HepG2 (cell line): Measurements from ENCODE around the gene ALDH3A2. TPM values are rescaled to one million over a fixed set of nuclear protein-coding genes. Genes with fewer than 3 reads are reported as not detected.

Experiments
- ATF4 ChIP-seq, 2 experiments: fragments of 450-650 bp in 1 of 2; sonication (generic) in 1 of 2; formaldehyde crosslinking; IDR thresholded peaks; 2 replicates each; pipeline versions ENCODE4 v1.5.0 to v1.8.0; 2020 to 2022; ENCODE audit warnings: mild to moderate bottlenecking in 1 of 2, missing genetic modification reagents in 1 of 2
- DRAP1 ChIP-seq: IDR thresholded peaks from 2 replicates; pipeline ENCODE4 v1.6.1; 2016; ENCODE audit warnings: missing genetic modification reagents, missing compliant biosample characterization
- HDAC2 ChIP-seq: sonication (generic); formaldehyde crosslinking; IDR thresholded peaks from 2 replicates; pipeline ENCODE4 v1.4.0; 2020; ENCODE audit warnings: missing genetic modification reagents
- KAT2B ChIP-seq: fragments of 150-350 bp; IDR thresholded peaks from 2 replicates; pipeline ENCODE4 v1.6.1; 2014; ENCODE audit warnings: low read depth, low read length, borderline replicate concordance
- PITX1 ChIP-seq: sonication (generic); formaldehyde crosslinking; IDR thresholded peaks from 2 replicates; pipeline ENCODE4 v1.5.1; 2020; ENCODE audit warnings: mild to moderate bottlenecking, missing genetic modification reagents
- RAD21 ChIP-seq: fragments of 450-650 bp; formaldehyde crosslinking; IDR thresholded peaks from 2 replicates; pipeline ENCODE4 v1.5.0; 2020; ENCODE audit warnings: mild to moderate bottlenecking
- UBTF ChIP-seq: sonication (generic); formaldehyde crosslinking; IDR thresholded peaks from 2 replicates; pipeline ENCODE4 v1.4.0; 2020; ENCODE audit warnings: mild to moderate bottlenecking, missing genetic modification reagents
- XBP1 ChIP-seq: sonication (generic); formaldehyde crosslinking; IDR thresholded peaks from 2 replicates; pipeline ENCODE4 v1.5.0; 2020; ENCODE audit warnings: missing genetic modification reagents
- ZNF512B ChIP-seq: sonication (generic); formaldehyde crosslinking; IDR thresholded peaks from 2 replicates; pipeline ENCODE4 v1.5.1; 2020; ENCODE audit warnings: missing genetic modification reagents, mild to moderate bottlenecking, borderline replicate concordance
- ZNF563 ChIP-seq: sonication (generic); formaldehyde crosslinking; IDR thresholded peaks from 2 replicates; pipeline ENCODE4 v1.8.0; 2022; ENCODE audit warnings: mild to moderate bottlenecking, moderate library complexity, missing genetic modification reagents
- ZNF652 ChIP-seq: IDR thresholded peaks from 2 replicates; pipeline ENCODE4 v1.6.1; 2016; ENCODE audit warnings: low read depth, borderline replicate concordance
- ZNF704 ChIP-seq: sonication (generic); formaldehyde crosslinking; IDR thresholded peaks from 2 replicates; pipeline ENCODE4 v1.8.1; 2023; ENCODE audit warnings: mild to moderate bottlenecking, inconsistent platforms, moderate library complexity, missing genetic modification reagents, borderline replicate concordance
- ZXDC ChIP-seq: sonication (generic); formaldehyde crosslinking; IDR thresholded peaks from 2 replicates; pipeline ENCODE4 v1.5.0; 2020; ENCODE audit warnings: mild to moderate bottlenecking, missing genetic modification reagents
- polyA plus RNA-seq, 8 experiments: library from polyadenylated mRNA; depleted of rRNA in 3 of 8; stranded (reverse) in 7 of 8; unstranded in 1 of 8; fragments of >200 nt; fragmentation: Illumina TruSeq in 4 of 8; extraction: Trizol in 4 of 8; gene quantifications; 2 replicates each; pipeline versions ENCODE4 v1.2.1 to v1.2.3, GENCODE V29; 2011 to 2016; ENCODE audit warnings: low read depth in 4 of 8, missing spikeins in 1 of 8, mixed read lengths in 1 of 8; ENCODE audit not compliant: insufficient read depth in 1 of 8
- total RNA-seq, 5 experiments: library from RNA; depleted of rRNA; stranded (reverse); fragments of >200 nt; fragmentation: Illumina TruSeq; extraction: Trizol; gene quantifications; 2 replicates each; pipeline ENCODE4 v1.2.3, GENCODE V29; 2016; ENCODE audit warnings: low read depth in 1 of 5

Gene ALDH3A2
- total and polyA plus RNA-seq, 2 of the 13 experiments (the other 11 are each of a cell fraction or from before 2014, with no cell fraction given): 80.8 to 180 TPM

- TF ChIP-seq ZNF512B (CRISPR knock-in tag): no peak
- no peak for TF ChIP-seq ZNF563
- peak; percentile 81; the same call in 1 of the 2 replicates for TF ChIP-seq HDAC2 (CRISPR knock-in tag)
- no peak; the same call in 1 of the 2 replicates for TF ChIP-seq PITX1
- no peak for TF ChIP-seq ZNF704 (CRISPR knock-in tag)
- no peak for TF ChIP-seq ZXDC (CRISPR knock-in tag)
- TF ChIP-seq XBP1 (CRISPR knock-in tag): no peak
- peak in 1 of 2 experiments; percentile 44; a peak in 1 of 4 replicates for TF ChIP-seq ATF4 (CRISPR knock-in tag; IDR thresholded peaks at IDR 0.05)
- TF ChIP-seq RAD21 (CRISPR knock-in tag): no peak
- TF ChIP-seq DRAP1 (CRISPR knock-in tag): peak; percentile 54
- TF ChIP-seq KAT2B: no peak
- no peak for TF ChIP-seq UBTF (CRISPR knock-in tag)
- 0 out of 2 replicates have a peak, but pooled peaks have one; percentile 5 for TF ChIP-seq ZNF652
Measured at GRCh38 chr17:19646788-19647696, 1.5 kb upstream of the ALDH3A2 start (continued).
